GM12878 (cell line): ENCODE data around the gene RNF130. TPM values are rescaled to one million over a fixed set of nuclear protein-coding genes. Genes with fewer than 3 reads are reported as not detected.
"Not testable (repeated sequence)": the region's sequence is repeated elsewhere in the genome, so short reads cannot be mapped to it uniquely, and the experiment has no call there.

Experiments
- ATAC-seq: fragments of 200-7000 bp; cut with Tn5 transposase; 3 replicates; pipeline ENCODE4 v1.9.1; 2020; ENCODE audit warnings: mild to moderate bottlenecking, moderate library complexity
- BruUV-seq: library from RNA; stranded (reverse); fragments of 400-500 nt; replicated peaks from 2 replicates; lab custom pipeline; 2021; lab: Mats Ljungman, UMichigan
- CTCF ChIA-PET: fragments of 300-600 bp; sonication (Branson Sonifier 250); formaldehyde crosslinking; extraction: SDS; loops from one replicate; lab custom pipeline; 2021; ENCODE audit warnings: inconsistent platforms; lab: Yijun Ruan, JAX
- POLR2A ChIA-PET: fragments of 350-600 bp; formaldehyde crosslinking; extraction: SDS; loops from one replicate; lab custom pipeline; 2021; ENCODE audit warnings: inconsistent platforms; lab: Charles Lee
- RAD21 ChIA-PET: fragments of 300-600 bp; sonication (Branson Sonifier 250); formaldehyde crosslinking; loops from one replicate; lab custom pipeline; 2023; ENCODE audit warnings: antibody characterized with exemption; ENCODE audit not compliant: unreplicated experiment; lab: Charles Lee
- SMC1A ChIA-PET: fragments of 300-600 bp; sonication (Branson Sonifier 250); formaldehyde crosslinking; loops from one replicate; lab custom pipeline; 2023; ENCODE audit not compliant: unreplicated experiment, uncharacterized antibody; lab: Charles Lee
- DNase-seq: peaks from one replicate; pipeline ENCODE4 v3.0.0-alpha.2; 2011; ENCODE audit warnings: low read depth, low spot score
- FAIRE-seq: peaks from 3 replicates; lab custom pipeline; 2011; peaks lifted over from hg19 to GRCh38; lab: Jason Lieb, UNC
- H2AFZ ChIP-seq: 2 replicates; pipeline ENCODE4 v1.6.0; 2011; ENCODE audit warnings: low read depth, low read length, control low read depth; ENCODE audit not compliant: control insufficient read depth
- H3K27ac ChIP-seq: 2 replicates; pipeline ENCODE4 v1.5.1; 2011; ENCODE audit warnings: control low read depth; ENCODE audit not compliant: control insufficient read depth, insufficient read depth
- H3K27me3 ChIP-seq, 2 experiments: replicated peaks in 1 of 2; 2 replicates each; pipeline versions ENCODE4 v1.6.0 to v1.6.1; 2011; ENCODE audit warnings: low read length in 1 of 2; ENCODE audit not compliant: control insufficient read depth in 2 of 2, insufficient read depth in 2 of 2
- H3K36me3 ChIP-seq, 2 experiments: 2 replicates each; pipeline ENCODE4 v1.5.1; 2011; ENCODE audit warnings: low read length in 1 of 2; ENCODE audit not compliant: control insufficient read depth in 2 of 2, insufficient read depth in 2 of 2
- H3K4me1 ChIP-seq: 2 replicates; pipeline ENCODE4 v1.6.1; 2011; ENCODE audit warnings: mild to moderate bottlenecking, low read length, moderate library complexity, mixed read lengths; ENCODE audit not compliant: control insufficient read depth, insufficient read depth
- H3K4me2 ChIP-seq: 2 replicates; pipeline ENCODE4 v1.6.0; 2011; ENCODE audit warnings: control low read depth; ENCODE audit not compliant: control insufficient read depth, insufficient read depth
- H3K4me3 ChIP-seq: fragments of 200-600 bp; sonication (generic); 2 replicates; pipeline ENCODE4 v1.5.1; 2016
- H3K79me2 ChIP-seq: 2 replicates; pipeline ENCODE4 v1.6.0; 2011; ENCODE audit warnings: low read length; ENCODE audit not compliant: control insufficient read depth, insufficient read depth
- H3K9ac ChIP-seq: 2 replicates; pipeline ENCODE4 v1.8.0; 2011; ENCODE audit warnings: low read length, control low read depth, mixed read lengths; ENCODE audit not compliant: control insufficient read depth, insufficient read depth
- H3K9me3 ChIP-seq: replicated peaks from 3 replicates; pipeline ENCODE4 v1.5.1; 2011; ENCODE audit warnings: mild to moderate bottlenecking, low read length; ENCODE audit not compliant: control insufficient read depth, insufficient read depth
- H4K20me1 ChIP-seq: 2 replicates; pipeline ENCODE4 v1.6.0; 2011; ENCODE audit not compliant: control insufficient read depth, insufficient read depth
- HDGF ChIP-seq: fragments of 450-650 bp; IDR thresholded peaks from 2 replicates; pipeline ENCODE4 v1.6.1; 2016; ENCODE audit warnings: antibody characterized with exemption
- JUNB ChIP-seq: IDR thresholded peaks from 2 replicates; pipeline ENCODE4 v1.6.1; 2016; ENCODE audit warnings: antibody characterized with exemption, mild to moderate bottlenecking
- NR2C2 ChIP-seq: IDR thresholded peaks from 2 replicates; pipeline ENCODE4 v1.6.1; 2011; ENCODE audit warnings: borderline replicate concordance, low read depth; ENCODE audit not compliant: control insufficient read depth, insufficient read length
- ZSCAN29 ChIP-seq: fragments of 450-650 bp; IDR thresholded peaks from 2 replicates; pipeline ENCODE4 v1.6.1; 2017; ENCODE audit warnings: mild to moderate bottlenecking, moderate library complexity
- WGBS: methylation state at CpG from one replicate; pipeline ENCODE4 v1.1.6; 2016; ENCODE audit warnings: low lambda C conversion rate; ENCODE audit not compliant: insufficient replicate concordance, insufficient coverage; ENCODE audit errors: missing lambda C conversion rate; 5-methylcytosine and 5-hydroxymethylcytosine counted together
- in situ Hi-C: fragments of 300-500 bp; cut with MboI; formaldehyde crosslinking; loops from 9 replicates; pipeline ENCODE4 v1.14.3; 2018; ENCODE audit warnings: mixed read lengths
- intact Hi-C: fragments of 100-400 bp; cut with micrococcal nuclease; formaldehyde crosslinking; loops from one replicate; pipeline ENCODE4 v1.14.2; 2022; ENCODE audit not compliant: unreplicated experiment
- polyA plus RNA-seq, 11 experiments: library from polyadenylated mRNA; depleted of rRNA in 4 of 11; unstranded in 6 of 11; stranded (reverse) in 5 of 11; fragments of >200 nt; fragmentation: Nextera tagmentation in 4 of 11; fragmentation: Illumina TruSeq in 1 of 11; extraction: Ambion mirVana in 4 of 11; extraction: Trizol in 1 of 11; gene quantifications; 1 replicate in 1 of 11; 2 replicates in 10 of 11; pipeline versions ENCODE4 v1.2.1 to v1.2.3, GENCODE V29; 2011 to 2016; ENCODE audit warnings: inconsistent platforms in 2 of 11, missing spikeins in 2 of 11, low read depth in 1 of 11
- total RNA-seq, 4 experiments: library from RNA; depleted of rRNA in 3 of 4; stranded (reverse); fragments of >200 nt in 3 of 4; fragmentation: Illumina TruSeq in 1 of 4; extraction: Trizol in 1 of 4; gene quantifications; 2 replicates each; pipeline versions ENCODE4 v1.2.1 to v1.2.3, GENCODE V29; 2013 to 2021
- TF ChIP-seq, protein P1 (sequence below): IDR thresholded peaks from 2 replicates; pipeline ENCODE4 v1.6.1; 2011; ENCODE audit warnings: borderline replicate concordance, low read depth, mild to moderate bottlenecking, moderate library complexity, mixed read lengths, low read length; ENCODE audit not compliant: insufficient read depth; ENCODE audit errors: extremely low read length
- TF ChIP-seq, protein P2 (sequence below): fragments of 450-650 bp; IDR thresholded peaks from 2 replicates; pipeline ENCODE4 v1.6.1; 2017; ENCODE audit warnings: antibody characterized with exemption, mild to moderate bottlenecking, moderate library complexity

RNF130 gene
- total and polyA plus RNA-seq, 10 of the 15 experiments (the other 5 are each of a cell fraction or from before 2014, with no cell fraction given) = 0.04 to 0.36 (median 0.11) TPM; not detected in 1

DNA sequence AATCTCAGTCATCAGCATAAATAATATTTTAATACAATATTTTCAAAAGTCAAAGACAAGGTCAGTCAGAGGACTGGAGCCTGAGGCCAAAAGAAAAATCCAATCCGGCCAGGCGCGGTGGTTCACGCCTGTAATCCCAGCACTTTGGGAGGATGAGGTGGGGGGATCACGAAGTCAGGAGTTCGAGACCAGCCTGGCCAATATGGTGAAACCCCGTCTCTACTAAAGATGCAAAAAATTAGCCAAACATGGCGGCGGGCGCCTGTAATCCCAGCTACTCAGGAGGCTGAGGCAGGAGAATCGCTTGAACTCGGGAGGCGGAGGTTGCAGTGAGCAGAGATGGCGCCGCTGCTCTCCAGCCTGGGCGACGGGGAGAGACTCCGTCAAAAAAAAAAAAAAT is 18.1 kb upstream of the RNF130 start:
- FAIRE-seq, H3K9ac ChIP-seq, RAD21 ChIA-PET, H3K36me3 ChIP-seq, DNase-seq, H3K4me1 ChIP-seq, H3K27ac ChIP-seq, H2AFZ ChIP-seq, H3K9me3 ChIP-seq, BruUV-seq, POLR2A ChIA-PET, H3K79me2 ChIP-seq, H3K27me3 ChIP-seq, H4K20me1 ChIP-seq, H3K4me3 ChIP-seq, ATAC-seq, H3K4me2 ChIP-seq, SMC1A ChIA-PET: not testable (repeated sequence)
- CTCF ChIA-PET = interaction anchor here (1.5 kb wide), 1 partner anchor 10 kb away, joined by 3 read pairs; no protein-coding TSS in a partner anchor
- in situ Hi-C loops (loop anchor here (25.0 kb wide), 1 partner anchor 302 kb away; the partner anchor contains the start of gene LTC4S), intact Hi-C loops (loop anchor here (2.0 kb wide), 1 partner anchor 289 kb away; no protein-coding TSS in a partner anchor)
- 86% methylated on average over 17 of the region's 18 CpGs for WGBS

DNA sequence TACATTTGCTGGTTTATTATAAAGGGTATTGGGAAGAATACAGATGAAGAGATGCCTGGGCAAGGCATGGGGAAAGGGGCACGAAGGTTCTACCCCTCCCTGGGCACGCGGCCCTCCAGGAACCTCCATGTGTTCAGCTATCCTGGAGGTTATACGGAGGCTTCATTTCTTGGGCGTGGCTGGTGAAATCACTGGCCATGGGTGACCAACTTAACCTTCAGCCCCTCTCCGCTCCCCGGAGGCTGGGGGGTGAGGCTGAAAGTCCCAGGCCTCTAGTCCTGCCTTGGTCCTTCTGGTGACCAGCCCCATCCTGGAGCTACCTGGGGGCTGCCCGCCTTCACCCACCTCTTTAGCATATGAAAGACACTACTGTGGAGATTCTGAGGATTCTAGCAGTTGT is 17.0 kb upstream of the RNF130 start:
- Histone ChIP-seq H4K20me1 (no peaks in the 10 kb centered on the region), H3K36me3 (no peaks in the 10 kb centered on the region), H3K9ac (no peak overlapping the region), H3K4me2 (no peak overlapping the region), H3K9me3 (no peaks in the 10 kb centered on the region), H3K79me2 (no peaks in the 10 kb centered on the region), H2AFZ (no peak overlapping the region), H3K4me1 (no peaks in the 10 kb centered on the region), H3K4me3 (no peak overlapping the region), H3K27ac (no peak overlapping the region), H3K27me3 (no peaks in the 10 kb centered on the region; a peak in 1 of 4 replicates)
- ChIA-PET CTCF (interaction anchor here (1.5 kb wide), 1 partner anchor 9 kb away, joined by 3 read pairs; no protein-coding TSS in a partner anchor), SMC1A (no interaction called here), POLR2A (no interaction called here), RAD21 (no interaction called here)
- BruUV-seq = no TSS peak
- ATAC-seq (no peak), FAIRE-seq (no peak), DNase-seq (no peak)
- intact Hi-C loops = no loop called here
- in situ Hi-C loops = loop anchor here (25.0 kb wide), 1 partner anchor 301 kb away; the partner anchor contains the start of gene LTC4S
- TF ChIP-seq JUNB (no peak), NR2C2 (no peak), ZSCAN29 (no peak), HDGF (no peak)
- TF ChIP-seq, protein P1, sequence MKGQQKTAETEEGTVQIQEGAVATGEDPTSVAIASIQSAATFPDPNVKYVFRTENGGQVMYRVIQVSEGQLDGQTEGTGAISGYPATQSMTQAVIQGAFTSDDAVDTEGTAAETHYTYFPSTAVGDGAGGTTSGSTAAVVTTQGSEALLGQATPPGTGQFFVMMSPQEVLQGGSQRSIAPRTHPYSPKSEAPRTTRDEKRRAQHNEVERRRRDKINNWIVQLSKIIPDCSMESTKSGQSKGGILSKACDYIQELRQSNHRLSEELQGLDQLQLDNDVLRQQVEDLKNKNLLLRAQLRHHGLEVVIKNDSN = no peak
- TF ChIP-seq, protein P2, sequence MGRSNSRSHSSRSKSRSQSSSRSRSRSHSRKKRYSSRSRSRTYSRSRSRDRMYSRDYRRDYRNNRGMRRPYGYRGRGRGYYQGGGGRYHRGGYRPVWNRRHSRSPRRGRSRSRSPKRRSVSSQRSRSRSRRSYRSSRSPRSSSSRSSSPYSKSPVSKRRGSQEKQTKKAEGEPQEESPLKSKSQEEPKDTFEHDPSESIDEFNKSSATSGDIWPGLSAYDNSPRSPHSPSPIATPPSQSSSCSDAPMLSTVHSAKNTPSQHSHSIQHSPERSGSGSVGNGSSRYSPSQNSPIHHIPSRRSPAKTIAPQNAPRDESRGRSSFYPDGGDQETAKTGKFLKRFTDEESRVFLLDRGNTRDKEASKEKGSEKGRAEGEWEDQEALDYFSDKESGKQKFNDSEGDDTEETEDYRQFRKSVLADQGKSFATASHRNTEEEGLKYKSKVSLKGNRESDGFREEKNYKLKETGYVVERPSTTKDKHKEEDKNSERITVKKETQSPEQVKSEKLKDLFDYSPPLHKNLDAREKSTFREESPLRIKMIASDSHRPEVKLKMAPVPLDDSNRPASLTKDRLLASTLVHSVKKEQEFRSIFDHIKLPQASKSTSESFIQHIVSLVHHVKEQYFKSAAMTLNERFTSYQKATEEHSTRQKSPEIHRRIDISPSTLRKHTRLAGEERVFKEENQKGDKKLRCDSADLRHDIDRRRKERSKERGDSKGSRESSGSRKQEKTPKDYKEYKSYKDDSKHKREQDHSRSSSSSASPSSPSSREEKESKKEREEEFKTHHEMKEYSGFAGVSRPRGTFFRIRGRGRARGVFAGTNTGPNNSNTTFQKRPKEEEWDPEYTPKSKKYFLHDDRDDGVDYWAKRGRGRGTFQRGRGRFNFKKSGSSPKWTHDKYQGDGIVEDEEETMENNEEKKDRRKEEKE = no peak
- WGBS = 83% methylated on average over 8 of the region's 8 CpGs
